ENCODE measurements around the gene TMED6. TPM values are rescaled to one million over a fixed set of nuclear protein-coding genes. Genes with fewer than 3 reads are reported as not detected.

TMED6 gene
- total and polyA plus RNA-seq, 2 of the 8 experiments (the other 6 are each of a cell fraction or from before 2014, with no cell fraction given): not detected

DNA sequence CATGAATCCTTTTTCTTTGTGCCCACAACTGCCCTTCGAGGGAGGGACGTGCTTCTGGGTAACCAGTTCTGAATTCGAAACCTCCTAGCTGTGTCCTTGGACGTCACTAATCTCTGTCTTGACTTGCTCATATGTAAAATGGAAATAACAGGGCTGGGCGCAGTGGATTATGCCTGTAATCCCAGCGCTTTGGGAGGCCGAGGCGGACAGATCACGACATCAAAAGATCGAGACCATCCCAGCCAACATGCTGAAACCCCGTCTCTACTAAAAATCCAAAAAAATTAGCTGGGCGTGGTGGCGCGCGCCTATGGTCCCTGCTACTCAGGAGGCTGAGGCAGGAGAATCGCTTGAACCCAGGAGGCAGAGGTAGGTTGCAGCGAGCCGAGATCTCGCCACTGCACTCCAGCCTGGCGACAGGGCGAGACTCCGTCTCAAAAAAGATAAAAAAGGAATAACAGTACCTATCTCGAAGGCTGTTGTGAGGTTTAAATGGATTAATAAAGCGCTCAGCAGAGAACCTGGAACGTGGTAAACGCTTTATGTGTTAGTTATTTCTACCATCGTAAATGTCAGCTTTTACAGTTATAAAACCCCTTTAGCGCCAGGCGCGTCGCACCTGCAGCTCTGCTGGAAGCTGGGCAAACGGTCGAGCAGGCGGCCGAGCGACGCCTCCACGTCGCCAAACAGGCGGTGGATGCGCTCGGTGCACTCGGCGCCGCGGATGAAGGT, 12.9 kb downstream of the TMED6 start (continued):
- TF ChIP-seq PHF8 (conservative IDR thresholded peaks at IDR 0.05; ENCODE audit: low read depth, low read length) (no peak), CHD1 (IDR thresholded peaks at IDR 0.05; ENCODE audit: low read depth, low read length) (no peak), RFX5 (IDR thresholded peaks at IDR 0.05; ENCODE audit: borderline replicate concordance, low read depth, low read length) (no peak), GABPA (IDR thresholded peaks at IDR 0.05; ENCODE audit: borderline replicate concordance, insufficient read depth, low read length) (no peak), RNF2 (IDR thresholded peaks at IDR 0.05; ENCODE audit: borderline replicate concordance, low read depth, low read length, missing control alignments, poor library complexity, severe bottlenecking) (no peak), SIRT6 (IDR thresholded peaks at IDR 0.05; ENCODE audit: low read length) (no peak), CBX5 (IDR thresholded peaks at IDR 0.05; ENCODE audit: low read depth, low read length) (no peak), SP1 (IDR thresholded peaks at IDR 0.05; ENCODE audit: low read depth, low read length) (no peak)
- TF ChIP-seq, protein P1, sequence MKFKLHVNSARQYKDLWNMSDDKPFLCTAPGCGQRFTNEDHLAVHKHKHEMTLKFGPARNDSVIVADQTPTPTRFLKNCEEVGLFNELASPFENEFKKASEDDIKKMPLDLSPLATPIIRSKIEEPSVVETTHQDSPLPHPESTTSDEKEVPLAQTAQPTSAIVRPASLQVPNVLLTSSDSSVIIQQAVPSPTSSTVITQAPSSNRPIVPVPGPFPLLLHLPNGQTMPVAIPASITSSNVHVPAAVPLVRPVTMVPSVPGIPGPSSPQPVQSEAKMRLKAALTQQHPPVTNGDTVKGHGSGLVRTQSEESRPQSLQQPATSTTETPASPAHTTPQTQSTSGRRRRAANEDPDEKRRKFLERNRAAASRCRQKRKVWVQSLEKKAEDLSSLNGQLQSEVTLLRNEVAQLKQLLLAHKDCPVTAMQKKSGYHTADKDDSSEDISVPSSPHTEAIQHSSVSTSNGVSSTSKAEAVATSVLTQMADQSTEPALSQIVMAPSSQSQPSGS (IDR thresholded peaks at IDR 0.05; ENCODE audit: low read length): no peak
